CD4-positive, alpha-beta T cell treated with Interleukin-15 for 1 hour (primary cell): ENCODE results near the gene GDPD1.
"Not testable (repeated sequence)": the region's sequence is repeated elsewhere in the genome, so short reads cannot be mapped to it uniquely, and the experiment has no call there.

Source experiments
- DNase-seq: peaks from one replicate; pipeline ENCODE4 v3.0.0-alpha.2; 2020

The GDPD1 gene

DNA sequence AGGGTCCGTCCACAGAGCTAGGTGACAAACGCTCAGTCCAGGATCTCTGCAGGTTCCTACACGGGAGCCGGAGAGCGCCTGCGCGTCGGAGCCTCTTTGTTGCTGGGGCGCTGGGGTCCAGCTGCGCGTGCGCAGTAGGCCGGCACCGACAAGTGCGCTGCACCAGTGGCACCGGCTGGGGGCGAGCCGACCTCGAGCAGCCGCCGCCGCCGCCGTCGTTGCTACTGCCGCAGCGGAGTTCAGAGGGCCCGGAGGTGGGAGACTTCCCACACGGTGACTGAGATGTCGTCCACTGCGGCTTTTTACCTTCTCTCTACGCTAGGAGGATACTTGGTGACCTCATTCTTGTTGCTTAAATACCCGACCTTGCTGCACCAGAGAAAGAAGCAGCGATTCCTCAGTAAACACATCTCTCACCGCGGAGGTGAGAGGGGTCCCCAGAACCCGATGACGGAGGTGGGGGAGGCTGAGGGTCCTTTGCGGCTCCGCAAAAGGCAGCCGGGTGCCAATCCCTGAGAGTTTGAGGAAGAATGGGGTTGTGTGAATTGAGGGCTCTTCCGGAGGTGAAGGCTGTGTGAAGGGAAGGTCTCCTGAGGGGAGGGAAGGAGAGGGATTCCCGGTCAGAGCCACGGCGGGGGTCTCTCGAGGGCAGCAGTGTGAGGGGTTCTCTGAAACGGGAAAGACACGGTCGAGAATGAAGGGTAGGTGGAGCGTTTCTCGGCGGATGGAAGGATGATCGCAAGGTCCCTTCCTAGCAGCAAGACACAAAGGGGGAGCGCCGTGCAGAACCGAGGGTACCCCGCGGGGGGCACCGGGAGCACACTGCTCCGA is at the start of gene GDPD1:
Gene GDPD1, plus strand, starts transcription at position 184 of the 831 bp plus-strand sequence. Its CDS starts 99 bp downstream, at position 283.
- peak; percentile 97 for DNase-seq

DNA sequence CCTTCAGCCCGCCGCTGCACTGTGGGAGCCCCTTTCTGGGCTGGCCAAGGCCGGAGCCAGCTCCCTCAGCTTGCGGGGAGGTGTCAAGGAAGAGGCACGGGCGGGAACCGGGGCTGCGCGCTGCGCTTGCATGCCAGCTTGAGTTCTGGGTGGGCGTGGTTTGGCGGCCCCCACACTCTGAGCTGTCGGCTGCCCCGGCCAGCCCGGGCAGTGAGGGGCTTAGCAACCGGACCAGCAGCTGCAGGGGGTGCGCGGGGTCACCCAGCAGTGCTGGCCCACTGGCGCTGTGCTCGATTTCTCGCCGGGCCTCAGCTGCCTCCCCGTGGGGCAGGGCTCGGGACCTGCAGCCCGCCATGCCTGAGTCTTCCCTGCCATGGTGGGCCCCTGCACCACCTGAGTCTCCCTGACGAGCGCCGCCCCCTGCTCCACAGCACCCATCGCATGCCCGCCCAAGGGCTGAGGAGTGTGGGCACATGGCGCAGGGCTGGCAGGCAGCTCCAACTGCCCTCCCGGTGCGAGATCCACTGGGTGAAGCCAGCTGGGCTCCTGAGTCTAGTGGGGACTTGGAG is 47.8 kb upstream of the GDPD1 start:
- no peak for DNase-seq

DNA sequence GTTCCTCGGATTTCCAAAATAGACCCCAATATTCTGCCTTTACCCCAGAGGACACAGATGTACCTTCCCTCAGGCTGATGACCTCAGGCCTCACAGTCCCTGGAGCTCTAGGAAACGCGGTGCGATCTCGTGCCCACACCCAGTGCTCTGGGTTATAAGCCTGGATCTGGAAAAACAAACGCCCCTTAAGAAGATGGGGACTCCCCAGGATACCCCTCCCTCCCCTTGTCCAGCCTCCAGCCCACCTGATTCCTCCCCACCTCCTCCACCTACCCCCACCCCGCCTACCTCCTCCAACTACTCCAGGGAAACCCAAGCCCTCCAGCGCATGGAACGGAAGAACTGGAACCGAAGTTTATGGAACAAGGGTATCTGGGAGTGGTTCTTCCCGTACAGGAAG is 45.6 kb upstream of the GDPD1 start:
- DNase-seq = no peak

DNA sequence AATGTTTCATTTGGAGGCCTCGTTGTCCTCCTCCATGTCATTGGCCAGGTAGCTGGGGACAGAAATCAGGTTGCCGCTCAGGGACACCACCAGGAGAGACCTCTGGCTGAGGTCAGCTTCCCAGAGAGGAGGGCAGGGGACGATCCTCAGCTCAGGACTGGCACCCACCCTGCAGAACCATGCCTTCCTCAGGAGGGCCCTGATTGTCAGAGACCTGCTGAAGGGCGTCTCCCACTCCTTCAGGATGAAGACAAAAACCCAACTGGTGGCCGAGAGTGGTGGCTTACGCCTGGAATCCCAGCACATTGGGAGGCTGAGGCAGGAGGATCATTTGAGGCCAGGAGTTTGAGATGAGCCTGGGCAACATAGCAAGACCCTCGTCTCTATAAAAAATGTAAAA is 45.2 kb upstream of the GDPD1 start:
- no peak for DNase-seq

DNA sequence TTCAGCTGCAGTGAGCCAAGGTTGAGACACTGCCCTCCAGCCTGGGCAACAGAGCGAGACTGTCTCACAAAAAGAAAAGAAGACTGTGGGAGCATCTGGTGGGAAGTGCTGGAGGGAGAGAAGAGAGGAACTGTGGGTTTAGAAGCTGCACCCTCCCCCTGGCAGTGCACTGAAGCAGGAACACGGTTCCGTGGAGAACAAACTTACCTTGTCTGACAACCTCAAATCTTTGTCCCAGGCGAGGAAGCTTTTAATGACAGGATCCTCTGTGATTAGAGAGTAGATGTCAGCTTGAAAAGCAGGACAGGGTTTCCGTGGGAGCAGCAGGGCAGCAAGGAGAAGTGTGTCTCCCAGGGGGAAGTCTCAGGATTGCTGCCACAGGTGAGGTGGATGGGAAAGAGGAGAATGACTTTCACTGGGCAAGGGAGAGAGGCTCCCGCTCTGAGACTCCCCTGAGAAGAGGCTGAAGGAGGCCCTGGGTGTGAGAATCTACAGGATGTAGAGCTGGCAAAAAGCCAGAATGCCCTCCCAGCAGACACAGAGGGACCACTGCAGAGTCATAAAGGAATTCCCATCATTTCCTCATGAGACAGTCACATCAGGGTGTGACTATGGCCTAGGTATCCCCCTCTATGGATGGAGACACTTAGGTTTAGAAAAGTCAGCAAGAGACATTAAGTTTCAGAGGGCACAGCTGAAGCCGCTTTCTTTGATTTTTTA is 41.9 kb upstream of the GDPD1 start:
- DNase-seq = no peak

DNA sequence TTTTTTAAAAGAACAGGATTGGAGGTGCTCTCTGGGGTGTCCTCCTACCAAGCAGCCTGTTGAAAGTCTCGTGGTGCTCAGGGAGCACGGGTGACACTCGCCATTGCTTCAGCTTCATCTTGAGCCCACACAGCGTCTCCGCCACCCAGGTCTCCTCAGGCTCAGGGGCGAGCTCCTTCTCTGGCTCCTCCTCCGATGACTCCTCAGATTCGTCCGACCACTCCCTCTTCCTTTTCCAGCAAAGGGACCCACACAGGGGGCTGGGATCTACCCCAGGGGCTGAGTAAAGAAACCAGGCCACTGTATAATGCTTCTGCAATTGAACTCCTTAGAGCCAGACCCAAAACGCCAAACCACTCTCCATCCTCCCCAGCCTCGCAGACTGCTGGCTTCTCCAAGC is 40.7 kb upstream of the GDPD1 start:
- not testable (repeated sequence) for DNase-seq

DNA sequence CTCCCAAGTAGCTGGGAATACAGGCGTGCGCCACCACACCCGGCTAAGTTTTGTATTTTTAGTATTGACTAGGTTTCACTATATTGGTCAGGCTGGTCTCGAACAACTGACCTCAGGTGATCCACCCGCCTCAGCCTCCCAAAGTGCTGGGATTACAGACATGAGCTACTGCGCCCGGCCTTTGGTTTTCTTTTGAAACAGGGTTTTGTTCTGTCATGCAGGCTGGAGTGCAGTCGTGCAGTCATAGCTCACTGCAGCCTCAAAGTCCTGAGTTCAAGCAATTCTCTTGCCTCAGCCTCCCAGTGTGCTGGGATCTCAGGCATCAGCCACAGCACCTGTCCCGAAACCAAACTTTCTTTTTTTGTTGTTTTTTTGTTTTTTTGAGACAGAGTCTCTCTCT is 39.7 kb upstream of the GDPD1 start:
- DNase-seq = no peak

DNA sequence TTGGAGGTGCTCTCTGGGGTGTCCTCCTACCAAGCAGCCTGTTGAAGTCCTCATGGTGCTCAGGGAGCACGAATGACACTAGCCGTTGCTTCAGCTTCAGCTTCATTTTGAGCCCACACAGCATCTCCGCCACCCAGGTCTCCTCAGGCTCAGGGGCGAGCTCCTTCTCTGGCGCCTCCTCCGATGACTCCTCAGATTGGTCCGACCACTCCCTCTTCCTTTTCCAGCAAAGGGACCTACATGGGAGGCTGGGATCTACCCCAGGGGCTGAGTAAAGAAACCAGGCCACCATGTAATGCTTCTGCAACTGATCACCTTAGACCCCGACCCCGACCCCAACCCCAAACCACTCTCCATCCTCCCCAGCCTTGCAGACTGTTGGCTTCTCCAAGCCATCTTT is 38.8 kb upstream of the GDPD1 start:
- DNase-seq = no peak

DNA sequence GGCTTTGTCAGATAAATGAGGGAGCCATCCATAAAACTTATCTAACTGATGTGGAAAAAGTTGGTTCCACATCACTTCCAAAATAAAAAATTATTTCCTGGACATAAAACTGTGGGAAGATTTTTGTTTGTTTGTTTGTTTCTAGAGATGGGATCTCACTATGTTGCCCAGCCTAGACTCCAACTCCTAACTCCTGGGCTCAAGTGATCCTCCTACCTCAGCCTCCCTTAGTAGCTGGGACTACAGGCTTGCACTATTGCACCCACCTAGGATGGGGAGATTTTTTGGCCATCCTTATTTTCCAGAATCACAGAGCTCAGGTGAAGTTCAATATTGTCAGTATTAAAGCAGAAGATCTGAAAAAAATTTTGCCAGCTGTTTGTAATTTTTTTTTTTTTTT is 34.3 kb upstream of the GDPD1 start:
- DNase-seq = no peak

DNA sequence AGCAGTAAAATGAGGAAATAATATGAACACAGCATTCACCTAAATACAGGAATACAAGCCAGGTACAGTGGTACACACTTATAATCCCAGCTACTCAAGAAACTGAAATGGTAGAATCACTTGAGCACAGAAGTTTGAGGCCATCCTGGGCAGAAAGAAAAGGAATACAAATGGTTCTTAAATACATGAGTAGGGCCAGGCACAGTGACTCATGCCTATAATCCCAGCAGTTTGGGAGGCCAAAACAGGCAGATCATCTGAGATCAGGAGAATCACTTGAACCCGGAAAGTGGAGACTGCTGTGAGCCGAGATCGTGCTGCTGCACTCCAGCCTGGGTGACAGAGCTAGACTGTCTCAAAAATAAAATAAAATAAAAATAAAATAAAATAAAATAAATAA is 33.5 kb upstream of the GDPD1 start:
- DNase-seq = no peak

DNA sequence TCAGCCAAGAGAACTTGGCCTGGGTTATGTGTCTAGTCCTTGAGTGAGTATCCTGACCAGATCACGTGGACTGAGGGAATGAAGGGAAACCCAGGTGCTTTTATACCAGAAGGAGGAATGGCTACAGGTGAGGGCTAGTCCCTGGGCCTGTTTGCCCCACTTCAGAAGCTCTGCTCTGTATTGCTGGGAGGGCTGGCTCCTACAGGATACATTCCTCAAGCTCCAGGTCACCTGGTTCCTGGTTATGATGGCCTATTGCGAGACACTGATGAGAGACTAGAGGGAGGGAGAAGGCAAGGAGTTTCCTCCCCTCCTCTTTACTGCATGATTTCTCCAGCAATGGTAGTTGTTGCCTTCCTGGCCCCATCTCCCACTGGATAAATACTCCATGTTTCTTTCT is 29.5 kb upstream of the GDPD1 start:
- no peak for DNase-seq

DNA sequence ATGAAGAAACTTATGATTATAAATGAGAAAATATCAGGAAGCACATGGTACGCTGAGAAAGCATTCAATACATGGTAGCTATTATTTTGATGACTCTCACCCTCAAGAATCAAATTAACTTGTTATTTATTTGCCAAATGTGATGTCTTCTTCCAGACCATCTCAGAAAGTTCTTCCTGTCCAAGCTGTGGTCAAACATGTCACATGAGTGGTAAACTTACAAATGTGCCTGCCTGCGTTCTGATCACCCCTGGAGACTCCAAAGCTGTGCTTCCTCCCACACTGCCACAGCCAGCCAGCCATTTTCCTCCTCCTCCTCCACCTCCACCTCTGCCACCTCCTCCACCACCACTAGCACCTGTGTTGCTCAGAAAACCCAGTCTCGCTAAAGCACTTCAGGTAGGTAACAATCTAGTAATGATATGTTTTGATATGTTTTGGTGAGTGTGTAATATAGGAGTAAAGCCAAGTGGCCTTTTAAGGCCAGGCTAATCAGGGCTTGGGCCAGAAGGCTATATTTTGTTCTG is 26.9 kb upstream of the GDPD1 start:
- DNase-seq = no peak

DNA sequence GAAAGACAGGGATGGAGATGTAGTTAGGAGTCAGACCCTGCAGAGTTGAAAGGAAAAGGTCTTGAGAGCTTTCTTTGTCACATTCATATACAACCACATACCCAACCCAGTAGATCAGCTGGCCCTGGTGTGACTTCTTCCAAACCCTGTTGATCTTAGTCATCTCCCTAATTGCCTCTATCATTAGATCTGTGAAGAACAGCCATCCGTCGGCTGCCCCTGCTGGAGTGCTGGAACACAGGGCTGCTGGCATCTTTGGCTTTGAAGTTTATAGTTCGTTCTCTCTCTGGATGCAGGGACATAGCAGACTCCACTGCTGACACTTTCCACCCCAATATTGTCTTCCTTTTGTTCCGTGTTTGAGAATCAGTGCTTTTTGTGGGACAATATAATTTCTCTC is 20.9 kb upstream of the GDPD1 start:
- no peak for DNase-seq

DNA sequence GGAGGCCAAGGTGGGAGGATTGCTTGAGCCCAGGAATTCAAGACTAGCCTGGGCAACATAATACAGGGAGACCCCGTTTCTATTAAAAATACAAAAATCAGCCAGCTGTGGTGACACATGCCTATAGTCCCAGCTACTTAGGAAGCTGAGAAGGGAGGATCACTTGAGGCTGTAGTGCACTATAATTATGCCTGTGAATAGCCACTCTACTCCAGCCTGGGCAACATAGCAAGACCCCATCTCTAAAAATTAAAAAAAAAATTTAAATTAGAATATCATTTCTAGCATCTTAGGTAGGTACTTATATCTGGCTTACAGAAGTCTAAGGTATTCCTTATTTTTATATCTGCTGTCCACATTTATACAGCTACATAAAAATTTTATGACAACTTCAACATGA is 18.0 kb upstream of the GDPD1 start:
- no peak for DNase-seq

DNA sequence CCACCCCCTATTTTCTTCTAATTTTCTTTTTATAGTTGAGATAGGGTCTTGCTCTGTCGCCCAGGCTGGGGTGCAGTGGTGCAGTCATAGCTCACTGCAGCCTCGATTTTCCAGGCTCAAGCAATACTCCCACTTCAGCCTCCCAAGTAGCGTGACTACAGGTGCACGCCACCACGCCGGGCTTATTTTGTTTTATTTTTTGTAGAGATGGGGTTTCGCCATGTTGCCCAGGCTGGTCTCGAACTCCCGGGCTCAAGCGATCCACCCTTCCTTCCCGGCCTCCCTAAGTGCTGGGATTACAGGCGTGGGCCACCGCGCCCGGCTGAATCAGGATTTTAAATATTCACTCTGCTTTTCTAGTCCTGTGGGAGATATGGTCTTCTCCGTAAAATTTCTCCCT is 941 bp upstream of the GDPD1 start:
- no peak for DNase-seq

DNA sequence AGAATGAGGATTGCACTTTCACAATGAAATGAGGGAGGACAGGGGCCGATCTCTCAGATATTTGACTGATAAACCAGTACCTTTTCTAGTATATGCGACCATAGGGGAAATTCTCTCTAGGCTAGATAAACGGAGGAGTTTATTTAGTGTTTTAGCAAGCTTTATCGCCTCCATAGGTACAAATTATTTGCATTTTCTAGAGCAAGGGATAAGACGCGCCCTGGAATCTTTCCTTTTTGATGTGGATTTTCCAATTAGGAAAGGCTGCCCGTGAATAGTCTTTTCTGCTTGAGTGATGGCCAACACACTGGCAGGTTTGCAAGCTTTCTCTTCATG is 351 bp upstream of the GDPD1 start:
- DNase-seq = no peak

DNA sequence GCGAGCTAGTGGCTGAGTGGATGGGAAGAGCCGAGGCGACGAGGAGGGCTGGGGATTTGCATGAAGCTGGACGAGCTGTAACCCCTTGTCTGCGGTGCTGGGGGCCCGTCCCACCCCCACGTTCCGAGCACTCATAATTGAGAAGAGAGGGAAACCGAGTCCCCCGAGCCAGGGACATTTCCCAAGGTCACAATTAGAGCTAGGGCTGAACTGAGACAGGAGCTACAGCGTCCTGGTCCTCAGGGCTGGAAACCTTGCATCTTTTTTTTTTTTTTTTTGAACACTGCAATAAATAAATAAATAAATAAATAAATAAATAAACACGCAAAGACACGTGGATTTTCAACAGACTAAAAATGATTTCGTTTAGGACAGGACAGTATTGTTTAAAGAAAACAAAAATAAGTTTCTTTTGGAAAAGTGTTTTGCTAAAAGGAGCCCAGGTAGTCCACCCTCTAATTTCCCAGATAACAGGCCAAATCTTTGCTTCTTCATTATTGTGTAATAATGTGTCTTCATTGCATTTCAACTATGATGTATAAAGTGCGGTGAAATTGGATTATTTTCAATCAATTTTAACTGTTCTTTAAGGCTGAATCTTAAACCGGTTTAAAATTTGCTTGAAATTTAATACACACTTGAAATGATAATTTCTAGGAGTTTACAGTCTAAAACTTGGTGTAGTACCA is 992 bp downstream of the GDPD1 start:
- no peak for DNase-seq

DNA sequence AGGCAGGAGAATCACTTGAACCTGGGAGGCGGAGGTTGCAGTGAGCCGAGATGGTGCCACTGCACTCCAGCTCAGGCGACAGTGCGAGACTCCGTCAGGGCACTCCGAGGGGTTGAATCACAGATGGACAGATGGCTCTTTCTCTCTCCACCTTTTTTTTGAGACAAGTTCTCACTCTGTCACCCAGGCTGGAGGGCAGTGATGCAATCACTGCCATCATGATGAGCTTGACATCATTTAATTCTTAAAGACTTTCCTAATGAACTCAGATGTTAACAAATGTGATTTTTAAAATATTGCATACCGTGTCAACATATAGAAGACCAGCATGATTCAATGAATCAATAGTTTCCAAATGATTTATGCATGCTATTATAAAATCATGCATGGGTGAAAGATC is 3.5 kb downstream of the GDPD1 start:
- no peak for DNase-seq

DNA sequence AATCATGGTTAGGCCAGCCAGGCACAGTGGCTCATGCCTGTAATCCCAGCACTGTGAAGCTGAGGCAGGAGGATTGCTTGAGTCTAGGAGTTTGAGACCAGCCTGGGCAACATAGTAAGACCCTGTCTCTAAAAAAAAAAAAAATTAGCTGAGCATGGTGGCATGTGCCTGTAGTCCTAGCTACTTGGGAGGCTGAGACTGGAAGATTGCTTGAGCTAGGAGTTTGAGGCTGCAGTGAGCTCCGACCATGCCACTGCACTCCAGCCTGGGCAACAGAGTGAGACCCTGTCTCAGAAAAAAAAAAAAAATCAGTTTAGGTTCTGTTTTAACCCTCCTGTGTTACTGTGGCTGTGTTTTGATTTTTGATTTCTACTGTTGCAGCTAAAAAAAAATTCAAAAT is 8.3 kb downstream of the GDPD1 start:
- not testable (repeated sequence) for DNase-seq

DNA sequence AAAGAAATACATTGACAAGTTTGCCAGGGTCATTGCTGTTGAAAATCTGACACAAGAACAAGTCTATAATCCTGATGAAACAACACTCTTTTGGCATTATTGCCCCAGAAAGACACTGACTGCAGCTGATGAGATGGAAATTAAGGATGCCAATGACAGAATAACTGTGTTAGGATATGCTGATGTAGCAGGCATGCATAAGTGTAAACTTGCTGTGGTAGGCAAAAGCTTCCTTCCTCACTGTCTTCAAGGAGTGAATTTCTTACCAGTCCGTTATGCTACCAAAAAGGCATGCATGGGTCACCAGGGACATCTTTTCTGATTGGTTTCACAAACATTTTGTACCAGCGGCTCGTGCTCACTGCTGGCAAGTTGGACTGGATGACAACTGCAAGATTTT is 10.5 kb downstream of the GDPD1 start:
- DNase-seq = no peak

DNA sequence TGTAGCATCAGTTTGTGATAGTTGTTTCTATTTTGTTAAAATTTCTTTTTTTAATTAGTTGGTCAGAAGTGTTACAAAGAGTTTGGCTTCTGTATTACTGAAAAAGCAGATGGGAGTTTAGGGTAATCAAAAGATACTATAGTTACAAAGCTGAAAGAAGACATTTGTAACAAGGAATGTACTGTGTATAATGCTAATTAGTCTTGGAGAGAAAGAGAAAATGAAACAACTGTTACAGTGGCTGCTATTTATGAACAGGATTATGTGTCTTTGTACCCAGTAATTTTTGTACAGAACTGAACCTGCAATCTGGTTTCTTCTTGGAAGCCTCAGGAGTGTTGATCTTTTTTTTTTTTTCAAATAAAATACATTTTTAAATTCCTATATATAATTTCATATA is 14.3 kb downstream of the GDPD1 start:
- DNase-seq = no peak

DNA sequence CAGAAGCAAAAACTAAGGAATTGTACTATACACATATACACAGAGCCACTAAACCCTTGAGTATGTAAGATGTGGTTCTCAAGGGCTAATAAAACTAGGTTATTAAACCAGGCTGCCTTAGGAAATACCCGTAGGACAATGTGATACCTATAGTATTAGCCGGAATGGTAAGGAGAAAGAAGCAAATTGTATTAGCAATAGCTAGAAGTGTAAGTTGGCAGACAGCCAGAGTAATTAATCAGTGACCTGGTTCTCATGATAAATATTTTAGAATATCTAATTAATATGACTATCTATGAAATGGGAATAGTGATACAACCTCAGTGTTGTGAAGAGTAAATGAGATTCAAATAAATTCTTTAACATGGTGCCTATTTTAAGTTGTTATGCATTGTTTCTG is 18.6 kb downstream of the GDPD1 start:
- DNase-seq = no peak

DNA sequence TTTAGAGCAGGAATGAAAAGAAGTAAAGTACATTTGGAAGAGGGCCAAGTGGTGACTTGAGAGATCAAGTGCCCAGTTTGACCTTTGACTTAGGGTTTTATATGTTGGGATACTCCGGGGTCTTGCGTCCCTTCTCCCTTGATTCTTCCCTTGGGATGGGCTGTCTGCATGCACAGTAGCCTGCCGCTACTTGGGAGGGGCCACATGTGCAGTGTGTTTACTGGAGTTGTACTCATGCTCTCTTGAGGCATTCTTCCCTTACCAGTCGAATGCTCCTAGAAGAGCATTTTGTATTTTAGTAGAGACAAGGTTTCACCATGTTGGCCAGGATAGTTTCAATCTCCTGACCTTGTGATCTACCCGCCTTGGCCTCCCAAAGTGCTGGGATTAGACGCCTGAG is 23.8 kb downstream of the GDPD1 start:
- DNase-seq = no peak

DNA sequence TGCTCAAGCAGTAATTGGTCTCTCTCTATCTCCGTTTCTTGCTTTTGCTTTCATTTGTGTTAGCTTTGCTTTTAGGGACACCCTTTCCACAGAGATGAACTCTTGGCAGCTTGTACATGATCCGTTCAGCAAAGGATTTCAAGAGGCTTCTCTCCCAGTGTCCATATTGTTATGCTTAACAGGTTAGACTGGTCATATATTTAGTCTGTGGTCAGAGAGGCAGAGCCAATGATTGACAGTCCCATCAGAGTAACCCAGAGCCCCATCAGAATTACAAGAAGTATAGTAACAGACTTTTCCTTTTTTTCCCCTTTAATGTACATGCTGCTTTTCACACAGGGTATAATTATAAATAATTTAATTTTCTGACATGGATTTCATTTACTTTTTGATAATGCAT is 34.4 kb downstream of the GDPD1 start:
- no peak for DNase-seq
